H1 (cell line): ENCODE results near the gene CADPS. TPM values are rescaled to one million over a fixed set of nuclear protein-coding genes. Genes with fewer than 3 reads are reported as not detected.

ENCODE experiments used
- CTCF ChIA-PET: fragments of 300-600 bp; sonication (Branson Sonifier 250); formaldehyde crosslinking; loops from one replicate; lab custom pipeline; 2021; ENCODE audit not compliant: partially characterized antibody; lab: Charles Lee
- POLR2A ChIA-PET: fragments of 300-600 bp; sonication (Branson Sonifier 250); formaldehyde crosslinking; loops from one replicate; lab custom pipeline; 2021; ENCODE audit warnings: inconsistent platforms; ENCODE audit not compliant: partially characterized antibody; lab: Charles Lee
- DNase-seq, 2 experiments: peaks; one replicate each; pipeline versions ENCODE4 v3.0.0 to v3.0.0-alpha.2; 2010 to 2022; ENCODE audit warnings: low spot score in 2 of 2, low read depth in 1 of 2, mixed read lengths in 1 of 2
- FAIRE-seq: peaks from 2 replicates; lab custom pipeline; 2011; peaks lifted over from hg19 to GRCh38; lab: Jason Lieb, UNC
- H2AFZ ChIP-seq: 2 replicates; pipeline ENCODE4 v1.8.1; 2012; ENCODE audit warnings: low read length, inconsistent platforms
- H2AK5ac ChIP-seq: 2 replicates; pipeline ENCODE4 v1.6.1; 2013; ENCODE audit warnings: low read depth, low read length
- H2BK120ac ChIP-seq: replicated peaks from 2 replicates; pipeline ENCODE3; 2013; ENCODE audit warnings: low read depth, low read length, inconsistent platforms
- H2BK12ac ChIP-seq: 2 replicates; pipeline ENCODE4 v1.6.1; 2013; ENCODE audit warnings: low read depth, low read length
- H2BK15ac ChIP-seq: 2 replicates; pipeline ENCODE4 v1.6.1; 2013; ENCODE audit warnings: low read length
- H2BK20ac ChIP-seq: 2 replicates; pipeline ENCODE4 v1.6.1; 2013; ENCODE audit warnings: low read length
- H2BK5ac ChIP-seq: 2 replicates; pipeline ENCODE4 v1.6.1; 2013; ENCODE audit warnings: low read depth, low read length
- H3K14ac ChIP-seq: 2 replicates; pipeline ENCODE4 v1.6.1; 2013; ENCODE audit warnings: inconsistent platforms; ENCODE audit not compliant: insufficient read length
- H3K18ac ChIP-seq: 2 replicates; pipeline ENCODE4 v1.6.1; 2013; ENCODE audit warnings: low read length; ENCODE audit errors: extremely low read depth
- H3K23ac ChIP-seq: 2 replicates; pipeline ENCODE4 v1.6.1; 2013; ENCODE audit warnings: inconsistent platforms; ENCODE audit not compliant: insufficient read length
- H3K23me2 ChIP-seq: 2 replicates; pipeline ENCODE4 v1.6.1; 2013; ENCODE audit warnings: low read depth, low read length
- H3K27ac ChIP-seq: 2 replicates; pipeline ENCODE4 v1.6.1; 2011; ENCODE audit warnings: low read depth, low read length, inconsistent platforms
- H3K27me3 ChIP-seq, 4 experiments: replicated peaks in 1 of 4; 1 replicate in 1 of 4; 2 replicates in 3 of 4; pipeline versions ENCODE4 v1.6.1 to v1.8.1; 2011 to 2013; ENCODE audit warnings: low read length in 3 of 4, mild to moderate bottlenecking in 3 of 4, inconsistent platforms in 2 of 4, mixed read lengths in 2 of 4, moderate library complexity in 1 of 4; ENCODE audit not compliant: control insufficient read depth in 3 of 4, insufficient read depth in 3 of 4; ENCODE audit errors: extremely low read depth in 1 of 4
- H3K36me3 ChIP-seq, 4 experiments: 2 replicates each; pipeline versions ENCODE4 v1.6.1 to v1.8.1; 2011 to 2013; ENCODE audit warnings: mild to moderate bottlenecking in 4 of 4, low read length in 3 of 4, moderate library complexity in 2 of 4, control low read depth in 1 of 4, inconsistent platforms in 1 of 4; ENCODE audit not compliant: insufficient read depth in 4 of 4, control insufficient read depth in 2 of 4
- H3K4ac ChIP-seq: replicated peaks from 2 replicates; pipeline ENCODE3; 2013; ENCODE audit warnings: low read length, low read depth, mixed read lengths, inconsistent platforms; ENCODE audit not compliant: insufficient read length
- H3K4me1 ChIP-seq, 4 experiments: replicated peaks in 1 of 4; 1 replicate in 1 of 4; 2 replicates in 3 of 4; pipeline versions ENCODE4 v1.6.1 to v1.8.1; 2011 to 2013; ENCODE audit warnings: low read length in 3 of 4, inconsistent platforms in 2 of 4, mixed read lengths in 1 of 4; ENCODE audit not compliant: insufficient read depth in 4 of 4, control insufficient read depth in 3 of 4
- H3K4me2 ChIP-seq, 2 experiments: 2 replicates each; pipeline versions ENCODE4 v1.6.1 to v1.8.1; 2011 to 2013; ENCODE audit warnings: low read depth in 2 of 2, low read length in 2 of 2, control low read depth in 1 of 2, inconsistent platforms in 1 of 2, mild to moderate bottlenecking in 1 of 2; ENCODE audit not compliant: insufficient read depth in 1 of 2
- H3K4me3 ChIP-seq, 4 experiments: fragments of 200-600, 300-600 bp in 1 of 4; sonication (generic), shearing (Covaris generic), sonication (Bioruptor Twin) in 1 of 4; 2 replicates each; pipeline versions ENCODE4 v1.5.1 to v1.8.1; 2011 to 2016; ENCODE audit warnings: low read length in 4 of 4, low read depth in 3 of 4, control low read depth in 2 of 4, inconsistent platforms in 2 of 4, mild to moderate bottlenecking in 2 of 4, mixed read lengths in 1 of 4, moderate library complexity in 1 of 4; ENCODE audit not compliant: insufficient read depth in 2 of 4; ENCODE audit errors: extremely low read depth in 1 of 4
- H3K56ac ChIP-seq: replicated peaks from 2 replicates; pipeline ENCODE3; 2013; ENCODE audit warnings: low read depth, mild to moderate bottlenecking, mixed read lengths, low read length, inconsistent platforms; ENCODE audit not compliant: insufficient read length
- H3K79me1 ChIP-seq: 2 replicates; pipeline ENCODE4 v1.6.1; 2013; ENCODE audit warnings: low read depth, low read length, control low read depth
- H3K79me2 ChIP-seq, 2 experiments: 2 replicates each; pipeline versions ENCODE4 v1.6.1 to v1.8.1; 2012 to 2013; ENCODE audit warnings: low read length in 2 of 2, mild to moderate bottlenecking in 2 of 2, inconsistent platforms in 1 of 2; ENCODE audit not compliant: insufficient read depth in 2 of 2, control insufficient read depth in 1 of 2
- H3K9ac ChIP-seq, 4 experiments: replicated peaks in 1 of 4; 1 replicate in 1 of 4; 2 replicates in 3 of 4; pipeline versions ENCODE4 v1.6.1 to v1.8.1; 2011 to 2013; ENCODE audit warnings: low read depth in 3 of 4, low read length in 3 of 4, control low read depth in 2 of 4, mild to moderate bottlenecking in 2 of 4, moderate library complexity in 2 of 4, inconsistent platforms in 1 of 4; ENCODE audit errors: extremely low read depth in 1 of 4
- H3K9me3 ChIP-seq, 2 experiments: 2 replicates each; pipeline versions ENCODE4 v1.6.1 to v1.8.1; 2012 to 2013; ENCODE audit warnings: mild to moderate bottlenecking in 2 of 2, moderate library complexity in 2 of 2, control low read depth in 1 of 2, inconsistent platforms in 1 of 2, low read depth in 1 of 2, low read length in 1 of 2, mixed read lengths in 1 of 2; ENCODE audit not compliant: insufficient read depth in 2 of 2
- H4K20me1 ChIP-seq, 2 experiments: replicated peaks in 1 of 2; 2 replicates each; pipeline versions ENCODE3 to v1.8.1; 2011 to 2013; ENCODE audit warnings: inconsistent platforms in 2 of 2, low read length in 2 of 2, mild to moderate bottlenecking in 1 of 2; ENCODE audit not compliant: insufficient read depth in 2 of 2, control insufficient read depth in 1 of 2
- H4K5ac ChIP-seq: 2 replicates; pipeline ENCODE4 v1.6.1; 2013; ENCODE audit warnings: low read length, low read depth, mixed read lengths, inconsistent platforms; ENCODE audit not compliant: insufficient read length
- H4K8ac ChIP-seq: 2 replicates; pipeline ENCODE4 v1.8.0; 2013; ENCODE audit warnings: mild to moderate bottlenecking, moderate library complexity, low read length, inconsistent platforms; ENCODE audit not compliant: insufficient read depth; ENCODE audit errors: extremely low read depth
- H4K91ac ChIP-seq: replicated peaks from 2 replicates; pipeline ENCODE3; 2013; ENCODE audit warnings: low read length, mixed read lengths, inconsistent platforms; ENCODE audit not compliant: insufficient read length
- BACH1 ChIP-seq: IDR thresholded peaks from 2 replicates; pipeline ENCODE4 v1.6.1; 2012; ENCODE audit warnings: low read length, improper control_type of control experiment
- E2F6 ChIP-seq: IDR thresholded peaks from 2 replicates; pipeline ENCODE4 v1.6.1; 2012; ENCODE audit warnings: inconsistent platforms
- HDAC2 ChIP-seq, 2 experiments: fragments of 300-600 bp in 1 of 2; sonication (generic) in 1 of 2; IDR thresholded peaks; 2 replicates each; pipeline ENCODE4 v1.6.1; 2011 to 2012; ENCODE audit warnings: low read depth in 2 of 2, low read length in 2 of 2, mild to moderate bottlenecking in 2 of 2, moderate library complexity in 2 of 2, borderline replicate concordance in 1 of 2, inconsistent platforms in 1 of 2
- SIN3A ChIP-seq, 2 experiments: IDR thresholded peaks in 1 of 2; conservative IDR thresholded peaks in 1 of 2; 2 replicates each; pipeline ENCODE4 v1.6.1; 2011 to 2012; ENCODE audit warnings: low read length in 2 of 2, improper control_type of control experiment in 1 of 2, low read depth in 1 of 2, mild to moderate bottlenecking in 1 of 2
- SP2 ChIP-seq: IDR thresholded peaks from 2 replicates; pipeline ENCODE4 v1.6.1; 2012; ENCODE audit warnings: mild to moderate bottlenecking, low read length, inconsistent platforms
- SUZ12 ChIP-seq: fragments of 200-600 bp; sonication (generic); IDR thresholded peaks from 2 replicates; pipeline ENCODE4 v1.6.1; 2012; ENCODE audit warnings: mild to moderate bottlenecking, inconsistent platforms, low read length, moderate library complexity, mixed read lengths
- TEAD4 ChIP-seq: IDR thresholded peaks from 2 replicates; pipeline ENCODE4 v1.6.1; 2012; ENCODE audit warnings: low read depth, low read length, inconsistent platforms, mixed read lengths
- WGBS, 2 experiments: shearing (Covaris generic) in 1 of 2; methylation state at CpG; one replicate each; pipeline versions ENCODE4 v1.1.6 to v1.1.7; 2013 to 2015; ENCODE audit warnings: low lambda C conversion rate in 2 of 2, mixed read lengths in 2 of 2, inconsistent platforms in 1 of 2, low coverage in 1 of 2, missing lambda C conversion rate in 1 of 2; ENCODE audit not compliant: insufficient replicate concordance in 2 of 2, insufficient coverage in 1 of 2, insufficient read length in 1 of 2; ENCODE audit errors: extremely low coverage in 1 of 2, missing lambda C conversion rate in 1 of 2; 5-methylcytosine and 5-hydroxymethylcytosine counted together
- polyA plus RNA-seq, 7 experiments: library from polyadenylated mRNA; depleted of rRNA in 3 of 7; stranded (reverse) in 5 of 7; unstranded in 2 of 7; fragments of >200 nt in 5 of 7; fragments of 200-250 nt in 2 of 7; gene quantifications; 1 replicate in 5 of 7; 2 replicates in 1 of 7; 4 replicates in 1 of 7; pipeline versions ENCODE4 v1.2.1 to v1.2.3, GENCODE V29; 2011 to 2013; ENCODE audit warnings: missing spikeins in 2 of 7, mixed read lengths in 2 of 7
- total RNA-seq: library from RNA; stranded (reverse); fragmentation: NEBNext Ultra II Directional; extraction: Animal tissue kit (Norgen Biotek cat#: 25700); gene quantifications from 2 replicates; pipeline ENCODE4 v1.2.1, GENCODE V29; 2021

The CADPS gene
- total and polyA plus RNA-seq, 2 of the 8 experiments (the other 6 are each of a cell fraction or from before 2014, with no cell fraction given), result 7.1 to 10.2 TPM

GRCh38 chr3:62546266-62546665 is 328.9 kb downstream of the CADPS start:
- Histone ChIP-seq H4K5ac (no peak overlapping the region), H3K9ac (no peak overlapping the region), H3K23ac (no peak overlapping the region), H2BK120ac (no peak overlapping the region), H3K9me3 (no peaks in the 10 kb centered on the region), H2BK5ac (no peak overlapping the region), H3K4me1 (peaks cover 0 to 10% (median 3%) of the 10 kb centered on the region in 4 experiments; a peak in 6 of 7 replicates), H3K56ac (no peak overlapping the region), H2BK20ac (no peak overlapping the region), H3K14ac (no peak overlapping the region), H3K36me3 (no peaks in the 10 kb centered on the region), H4K91ac (no peak overlapping the region), H3K4me2 (no peak overlapping the region), H3K27ac (no peak overlapping the region), H3K27me3 (peaks cover 0 to 1% (median 0%) of the 10 kb centered on the region in 4 experiments; a peak in 1 of 7 replicates), H3K18ac (no peak overlapping the region), H2AK5ac (no peak overlapping the region), H2AFZ (no peak overlapping the region), H4K8ac (no peak overlapping the region), H3K4ac (no peak overlapping the region), H3K23me2 (no peaks in the 10 kb centered on the region; the same call in 1 of the 2 replicates), H4K20me1 (no peaks in the 10 kb centered on the region), H3K79me2 (no peaks in the 10 kb centered on the region; a peak in 1 of 4 replicates), H3K4me3 (no peak overlapping the region), H2BK15ac (no peak overlapping the region), H3K79me1 (no peaks in the 10 kb centered on the region), H2BK12ac (no peak overlapping the region)
- 92% methylated on average over 7 of the region's 7 CpGs; no CpG with 5 or more reads in 1 of the 2 experiments for WGBS, 2 experiments
- no peak for TF ChIP-seq TEAD4
- no peak for TF ChIP-seq HDAC2 (IDR thresholded peaks at IDR 0.05; ENCODE audit: borderline replicate concordance in 1 of 2, low read depth in 2 of 2, low read length in 2 of 2)
- no peak for TF ChIP-seq E2F6
- TF ChIP-seq SP2, result no peak
- TF ChIP-seq SUZ12, result no peak
- no peak for TF ChIP-seq BACH1
- TF ChIP-seq SIN3A (conservative IDR thresholded peaks at IDR 0.05 in 1 of 2, IDR thresholded peaks at IDR 0.05 in 1 of 2; ENCODE audit: low read depth in 1 of 2, low read length in 2 of 2), result no peak
- CTCF ChIA-PET, result interaction anchor here (1.0 to 3.0 kb wide), 5 partner anchors 10 to 171 kb away, joined by 3 to 29 read pairs (median 3); no protein-coding TSS in a partner anchor
- POLR2A ChIA-PET, result interaction anchor here (0.7 to 1.2 kb wide), 2 partner anchors 8 to 493 kb away, joined by 3 read pairs; no protein-coding TSS in a partner anchor
- DNase-seq, result no peak
- peak; percentile 57 for FAIRE-seq
